Ascending aorta (tissue), 2 donors: ENCODE measurements around the gene AQP1. TPM values are rescaled to one million over a fixed set of nuclear protein-coding genes. Genes with fewer than 3 reads are reported as not detected.
A peak's percentile ranks its signal among the peaks of the same experiment; 100 is the strongest.

ENCODE experiments used
- DNase-seq, 2 donors: peaks; one replicate each; pipeline ENCODE4 v3.0.0-alpha.2; 2019; ENCODE audit warnings: low spot score in 2 of 2
- H3K27ac ChIP-seq, 2 donors: fragments of 200-600 bp; sonication (generic); one replicate each; pipeline ENCODE4 v1.5.1; 2016 to 2017; ENCODE audit warnings: mild to moderate bottlenecking in 1 of 2
- H3K27me3 ChIP-seq: fragments of 200-600 bp; sonication (generic); one replicate; pipeline ENCODE4 v1.5.1; 2017
- H3K36me3 ChIP-seq, 2 donors: fragments of 200-600 bp; sonication (generic); one replicate each; pipeline ENCODE4 v1.5.1; 2016
- H3K4me1 ChIP-seq, 2 donors: fragments of 200-600 bp; sonication (generic); one replicate each; pipeline ENCODE4 v1.5.1; 2016 to 2017; ENCODE audit warnings: mild to moderate bottlenecking in 1 of 2
- H3K4me3 ChIP-seq, 2 donors: fragments of 200-600 bp; sonication (generic); one replicate each; pipeline ENCODE4 v1.5.1; 2016 to 2017; ENCODE audit warnings: mild to moderate bottlenecking in 1 of 2
- H3K9me3 ChIP-seq, 2 donors: fragments of 200-600 bp; sonication (generic); one replicate each; pipeline ENCODE4 v1.5.1; 2016
- CTCF ChIP-seq, 3 experiments: fragments of 200-600 bp in 2 of 3; fragments of 450-650 bp in 1 of 3; sonication (generic) in 2 of 3; IDR thresholded peaks; one replicate each; pipeline ENCODE4 v1.5.1; 2016 to 2019; ENCODE audit warnings: antibody characterized with exemption in 3 of 3, mild to moderate bottlenecking in 1 of 3, moderate library complexity in 1 of 3
- intact Hi-C: fragments of 100-400 bp; cut with DNase I; formaldehyde crosslinking; loops from one replicate; pipeline ENCODE4 v1.15.1; 2023
- total RNA-seq: library from RNA; depleted of rRNA; stranded (reverse); fragments of >200 nt; gene quantifications from one replicate; pipeline ENCODE4 v1.1.0, GENCODE V29; 2016

The AQP1 gene
- total RNA-seq, 1 donor from 2014 or later = 2,113 TPM

DNA sequence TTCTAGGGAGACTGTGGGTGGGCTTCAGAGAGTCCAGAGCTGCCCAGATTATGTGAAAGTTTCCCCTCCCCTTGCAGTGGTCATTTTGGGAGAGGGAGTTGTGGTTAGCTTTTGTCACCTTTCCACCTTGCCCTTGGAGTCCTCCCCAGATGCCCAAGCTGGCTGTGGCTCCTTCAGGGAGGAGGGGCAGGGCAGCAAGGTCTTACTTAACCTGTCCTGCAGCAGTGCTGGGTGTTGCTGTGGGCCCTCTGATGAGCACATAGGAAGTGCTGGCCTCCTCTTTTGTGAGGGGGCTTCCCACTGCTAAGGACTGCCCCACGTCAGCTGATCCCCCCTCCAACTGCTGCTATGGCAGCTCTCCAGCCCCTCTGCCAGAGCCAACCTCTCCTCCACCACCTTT, 17.6 kb upstream of the AQP1 start:
- no peak for TF ChIP-seq CTCF (IDR thresholded peaks at IDR 0.05)
- intact Hi-C loops = no loop called here
- Histone ChIP-seq H3K4me3 (no peak overlapping the region), H3K9me3 (no peaks in the 10 kb centered on the region), H3K4me1 (peaks cover 25 to 28% of the 10 kb centered on the region in 2 donors), H3K27me3 (no peaks in the 10 kb centered on the region), H3K36me3 (no peaks in the 10 kb centered on the region), H3K27ac (peak overlapping the region; percentile 72 to 78)
- DNase-seq = no peak

DNA sequence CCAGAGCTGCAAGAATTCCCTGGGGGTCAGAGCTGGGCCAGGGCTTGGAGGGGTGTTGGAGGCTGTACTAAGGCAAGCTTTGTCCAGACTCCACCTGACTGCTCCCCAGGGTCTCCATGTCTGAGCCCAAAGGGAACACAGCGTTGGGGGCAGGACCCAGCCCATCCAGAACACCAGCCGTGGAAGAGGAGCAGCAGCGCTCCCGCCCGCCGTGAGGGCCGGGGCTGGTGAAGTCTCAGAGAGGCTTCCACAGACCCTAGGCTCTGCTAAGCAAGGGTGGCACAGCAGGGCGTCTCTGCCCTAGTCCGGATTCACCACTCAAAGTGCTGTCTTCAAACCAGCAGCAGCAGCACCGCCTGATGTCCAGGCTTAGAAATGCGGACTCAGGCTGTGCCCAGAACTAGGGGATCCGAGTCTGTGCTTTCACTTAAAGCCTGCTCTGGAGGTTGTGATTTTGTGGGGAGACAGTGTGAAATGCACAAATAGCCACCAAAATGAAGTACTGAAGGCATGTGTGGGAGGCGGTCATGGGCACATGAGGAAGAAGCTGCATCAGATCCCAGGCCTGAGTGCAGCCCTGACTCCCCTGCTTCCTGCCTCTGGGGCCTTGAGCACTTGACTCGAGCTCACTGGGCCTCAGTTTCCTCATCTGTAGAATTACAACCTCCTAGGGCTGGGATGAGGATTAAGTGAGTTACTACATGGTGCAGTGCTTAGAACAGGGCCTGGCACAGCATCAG, 16.6 kb upstream of the AQP1 start:
- TF ChIP-seq CTCF (IDR thresholded peaks at IDR 0.05) = no peak
- intact Hi-C loops = no loop called here
- H3K36me3 ChIP-seq = no peaks in the 10 kb centered on the region
- H3K4me1 ChIP-seq = peaks cover 19 to 28% of the 10 kb centered on the region in 2 donors
- no peaks in the 10 kb centered on the region for H3K9me3 ChIP-seq
- H3K27me3 ChIP-seq = no peaks in the 10 kb centered on the region
- no peak for DNase-seq
- H3K27ac ChIP-seq = peak overlapping the region; percentile 72 to 78
- no peak overlapping the region for H3K4me3 ChIP-seq

GRCh38 chr7:30896036-30896435, 15.6 kb upstream of the AQP1 start:
- H3K9me3 ChIP-seq = no peaks in the 10 kb centered on the region
- peaks cover 19 to 33% of the 10 kb centered on the region in 2 donors for H3K4me1 ChIP-seq

GRCh38 chr7:30896783-30897637, 14.6 kb upstream of the AQP1 start:
- Histone ChIP-seq H3K27me3 (no peaks in the 10 kb centered on the region), H3K9me3 (no peaks in the 10 kb centered on the region), H3K4me3 (no peak overlapping the region), H3K27ac (peak overlapping the region; percentile 52 to 72), H3K36me3 (no peaks in the 10 kb centered on the region), H3K4me1 (peaks cover 19 to 33% of the 10 kb centered on the region in 2 donors)
- DNase-seq = no peak
- intact Hi-C loops = no loop called here
- no peak for TF ChIP-seq CTCF (IDR thresholded peaks at IDR 0.05)

More at GRCh38 chr7:30896036-30896435, 15.6 kb upstream of the AQP1 start:
- Histone ChIP-seq H3K36me3 (no peaks in the 10 kb centered on the region), H3K27me3 (no peaks in the 10 kb centered on the region), H3K4me3 (no peak overlapping the region), H3K27ac (peak overlapping the region; percentile 72 to 78)
- no peak for TF ChIP-seq CTCF (IDR thresholded peaks at IDR 0.05)
- no peak for DNase-seq
- intact Hi-C loops = no loop called here

DNA sequence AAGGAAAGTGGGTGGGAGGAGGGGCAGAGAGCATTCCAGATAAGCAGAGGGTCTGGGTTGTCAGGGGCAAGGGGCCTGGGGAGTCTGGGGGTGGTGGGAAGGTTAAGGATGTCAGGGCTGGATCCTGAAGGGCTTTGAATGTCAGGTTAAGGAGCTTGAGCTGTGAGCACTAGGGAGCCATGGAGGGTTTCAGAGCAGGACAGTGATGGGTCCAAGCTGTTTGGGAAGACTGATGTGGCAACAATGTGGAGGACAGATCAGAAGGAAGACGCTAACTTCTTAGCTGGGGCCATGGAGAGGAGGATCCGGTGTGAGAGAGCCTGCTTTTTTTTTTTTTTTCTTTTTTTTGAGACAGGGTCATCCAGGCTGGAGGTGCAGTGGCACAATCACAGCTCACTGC, 13.9 kb upstream of the AQP1 start:
- no peak for TF ChIP-seq CTCF (IDR thresholded peaks at IDR 0.05)
- peak overlapping the region; percentile 52 to 72 for H3K27ac ChIP-seq
- intact Hi-C loops = no loop called here
- peaks cover 19 to 33% of the 10 kb centered on the region in 2 donors for H3K4me1 ChIP-seq
- no peaks in the 10 kb centered on the region for H3K36me3 ChIP-seq
- no peak for DNase-seq
- no peaks in the 10 kb centered on the region for H3K27me3 ChIP-seq
- no peak overlapping the region for H3K4me3 ChIP-seq
- H3K9me3 ChIP-seq = no peaks in the 10 kb centered on the region
